Parathyroid adenoma (tissue), 2 donors: ENCODE measurements around the gene GOLGA6L2.
"Not testable (repeated sequence)": the region's sequence is repeated elsewhere in the genome, so short reads cannot be mapped to it uniquely, and the experiment has no call there.

Source experiments
- H2AFZ ChIP-seq: fragments of 300-600 bp; sonication (generic); one replicate; pipeline ENCODE4 v1.7.0; 2017; ENCODE audit warnings: antibody characterized with exemption, mild to moderate bottlenecking
- H3K27ac ChIP-seq: fragments of 300-600 bp; sonication (generic); one replicate; pipeline ENCODE4 v1.7.0; 2017
- H3K27me3 ChIP-seq: fragments of 300-600 bp; sonication (generic); one replicate; pipeline ENCODE4 v1.7.0; 2017; ENCODE audit warnings: low read length; ENCODE audit not compliant: control insufficient read depth, insufficient read depth
- H3K36me3 ChIP-seq: fragments of 300-600 bp; sonication (generic); one replicate; pipeline ENCODE4 v1.7.0; 2017; ENCODE audit warnings: low read length; ENCODE audit not compliant: control insufficient read depth, insufficient read depth
- H3K4me1 ChIP-seq: fragments of 300-600 bp; sonication (generic); one replicate; pipeline ENCODE4 v1.7.0; 2017; ENCODE audit warnings: control low read depth
- H3K4me2 ChIP-seq: fragments of 300-600 bp; sonication (generic); one replicate; pipeline ENCODE4 v1.7.0; 2017; ENCODE audit warnings: low read length
- H3K4me3 ChIP-seq: fragments of 300-600 bp; sonication (generic); one replicate; pipeline ENCODE4 v1.7.0; 2017; ENCODE audit warnings: low read depth, low read length
- H3K79me2 ChIP-seq: fragments of 300-600 bp; sonication (generic); one replicate; pipeline ENCODE4 v1.7.0; 2017; ENCODE audit warnings: control low read depth
- H3K9ac ChIP-seq: fragments of 300-600 bp; sonication (generic); one replicate; pipeline ENCODE4 v1.7.0; 2017; ENCODE audit warnings: mild to moderate bottlenecking
- H3K9me3 ChIP-seq: fragments of 300-600 bp; sonication (generic); one replicate; pipeline ENCODE4 v1.7.0; 2017; ENCODE audit warnings: low read length; ENCODE audit not compliant: control insufficient read depth
- CTCF ChIP-seq: fragments of 300-600 bp; sonication (generic); IDR thresholded peaks from one replicate; pipeline ENCODE4 v1.7.0; 2017; ENCODE audit warnings: antibody characterized with exemption, mild to moderate bottlenecking
- donor health status: primary hyperparathyroidism.

Gene GOLGA6L2

GRCh38 chr15:23438816-23439466 lies 8.1 kb downstream of the GOLGA6L2 start:
- Histone ChIP-seq H3K79me2 (no peaks in the 10 kb centered on the region), H3K27me3 (no peaks in the 10 kb centered on the region), H3K9ac (no peak overlapping the region), H2AFZ (no peak overlapping the region), H3K4me3 (no peak overlapping the region), H3K4me2 (no peak overlapping the region), H3K4me1 (no peaks in the 10 kb centered on the region), H3K27ac (no peak overlapping the region), H3K9me3 (no peaks in the 10 kb centered on the region), H3K36me3 (no peaks in the 10 kb centered on the region)
- no peak for TF ChIP-seq CTCF

GRCh38 chr15:23437673-23438072 lies 9.4 kb downstream of the GOLGA6L2 start:
- H3K4me2 ChIP-seq = no peak overlapping the region
- no peaks in the 10 kb centered on the region for H3K27me3 ChIP-seq
- no peaks in the 10 kb centered on the region for H3K36me3 ChIP-seq
- no peaks in the 10 kb centered on the region for H3K4me1 ChIP-seq
- TF ChIP-seq CTCF = no peak
- H3K4me3 ChIP-seq = no peak overlapping the region
- no peak overlapping the region for H2AFZ ChIP-seq
- no peaks in the 10 kb centered on the region for H3K79me2 ChIP-seq
- no peak overlapping the region for H3K9ac ChIP-seq
- no peak overlapping the region for H3K27ac ChIP-seq
- H3K9me3 ChIP-seq = no peaks in the 10 kb centered on the region

GRCh38 chr15:23437146-23437545 lies 9.9 kb downstream of the GOLGA6L2 start:
- Histone ChIP-seq H3K79me2 (no peaks in the 10 kb centered on the region), H3K4me1 (no peaks in the 10 kb centered on the region), H3K4me2 (no peak overlapping the region), H3K9me3 (no peaks in the 10 kb centered on the region), H3K36me3 (no peaks in the 10 kb centered on the region), H3K4me3 (no peak overlapping the region), H3K9ac (no peak overlapping the region), H3K27ac (no peak overlapping the region), H3K27me3 (no peaks in the 10 kb centered on the region), H2AFZ (no peak overlapping the region)
- TF ChIP-seq CTCF = no peak

- Histone ChIP-seq H3K4me3 (no peak overlapping the region), H3K36me3 (no peaks in the 10 kb centered on the region), H3K9ac (no peak overlapping the region), H3K27me3 (no peaks in the 10 kb centered on the region), H3K9me3 (no peaks in the 10 kb centered on the region), H3K4me1 (no peaks in the 10 kb centered on the region), H3K79me2 (no peaks in the 10 kb centered on the region), H3K4me2 (no peak overlapping the region), H2AFZ (no peak overlapping the region), H3K27ac (no peak overlapping the region)
- no peak for TF ChIP-seq CTCF
These were observed 10.6 kb downstream of the GOLGA6L2 start for GRCh38 chr15:23436421-23436820.

- H3K4me3 ChIP-seq, H3K9me3 ChIP-seq, H3K27me3 ChIP-seq, H3K4me1 ChIP-seq, H3K36me3 ChIP-seq, H3K4me2 ChIP-seq, H3K79me2 ChIP-seq, H3K27ac ChIP-seq, H2AFZ ChIP-seq, H3K9ac ChIP-seq: not testable (repeated sequence)
These were observed 12.3 kb downstream of the GOLGA6L2 start for GRCh38 chr15:23434699-23435098.

- not testable (repeated sequence) for H3K4me1 ChIP-seq, H3K4me2 ChIP-seq, H3K36me3 ChIP-seq, H3K9me3 ChIP-seq, H3K79me2 ChIP-seq, H3K9ac ChIP-seq, H3K27ac ChIP-seq, H2AFZ ChIP-seq, H3K27me3 ChIP-seq, H3K4me3 ChIP-seq
These were observed 21.7 kb downstream of the GOLGA6L2 start for GRCh38 chr15:23425327-23425726.
